H9 (cell line): ENCODE measurements around the gene TMTC3. TPM values are rescaled to one million over a fixed set of nuclear protein-coding genes. Genes with fewer than 3 reads are reported as not detected.

ENCODE experiments used
- DNase-seq: peaks from one replicate; pipeline ENCODE4 v3.0.0-alpha.2; 2017
- H2AFZ ChIP-seq: one replicate; pipeline ENCODE4 v1.6.1; 2013; ENCODE audit warnings: mild to moderate bottlenecking, low read length, control low read depth, moderate library complexity
- H2AK5ac ChIP-seq: 2 replicates; pipeline ENCODE4 v1.6.1; 2013; ENCODE audit warnings: low read length, control low read depth, mixed read lengths; ENCODE audit not compliant: insufficient read length
- H2BK120ac ChIP-seq: one replicate; pipeline ENCODE4 v1.6.1; 2013; ENCODE audit warnings: low read depth, mild to moderate bottlenecking, low read length, control low read depth, inconsistent platforms; ENCODE audit not compliant: poor library complexity, severe bottlenecking
- H2BK12ac ChIP-seq: 2 replicates; pipeline ENCODE4 v1.6.1; 2013; ENCODE audit warnings: low read length, control low read depth, mixed read lengths, low read depth; ENCODE audit not compliant: insufficient read length
- H2BK15ac ChIP-seq: 2 replicates; pipeline ENCODE4 v1.6.1; 2013; ENCODE audit warnings: low read depth, low read length, control low read depth
- H2BK20ac ChIP-seq: one replicate; pipeline ENCODE4 v1.6.1; 2013; ENCODE audit warnings: low read depth, mild to moderate bottlenecking, low read length, control low read depth, inconsistent platforms; ENCODE audit not compliant: poor library complexity, severe bottlenecking
- H2BK5ac ChIP-seq: 2 replicates; pipeline ENCODE4 v1.6.1; 2013; ENCODE audit warnings: low read length, control low read depth, mixed read lengths; ENCODE audit not compliant: insufficient read length
- H3K14ac ChIP-seq: 2 replicates; pipeline ENCODE4 v1.6.1; 2013; ENCODE audit warnings: low read length, control low read depth; ENCODE audit not compliant: insufficient read depth
- H3K18ac ChIP-seq: 2 replicates; pipeline ENCODE4 v1.6.1; 2013; ENCODE audit warnings: low read depth, mild to moderate bottlenecking, mixed read lengths, low read length, control low read depth; ENCODE audit not compliant: insufficient read length
- H3K23ac ChIP-seq: 2 replicates; pipeline ENCODE4 v1.6.1; 2013; ENCODE audit warnings: low read length, control low read depth, mixed read lengths, low read depth; ENCODE audit not compliant: insufficient read length
- H3K23me2 ChIP-seq: 2 replicates; pipeline ENCODE4 v1.6.1; 2013; ENCODE audit warnings: low read depth, mild to moderate bottlenecking, mixed read lengths, low read length, control low read depth; ENCODE audit not compliant: insufficient read length, poor library complexity, severe bottlenecking
- H3K27ac ChIP-seq: 2 replicates; pipeline ENCODE4 v1.5.1; 2013; ENCODE audit warnings: low read length, control low read depth, mixed read lengths, low read depth; ENCODE audit not compliant: insufficient read length
- H3K27me3 ChIP-seq: 2 replicates; pipeline ENCODE4 v1.6.1; 2013; ENCODE audit warnings: low read length, control low read depth, inconsistent platforms; ENCODE audit not compliant: insufficient read depth
- H3K4ac ChIP-seq: 2 replicates; pipeline ENCODE4 v1.6.1; 2013; ENCODE audit warnings: low read depth, mild to moderate bottlenecking, control low read depth, inconsistent platforms, low read length, moderate library complexity
- H3K4me1 ChIP-seq: 2 replicates; pipeline ENCODE4 v1.6.1; 2013; ENCODE audit warnings: low read length, control low read depth, inconsistent platforms; ENCODE audit not compliant: insufficient read depth
- H3K4me2 ChIP-seq: 2 replicates; pipeline ENCODE4 v1.6.1; 2013; ENCODE audit warnings: low read length, control low read depth, mixed read lengths; ENCODE audit not compliant: insufficient read length, insufficient read depth
- H3K56ac ChIP-seq: 2 replicates; pipeline ENCODE4 v1.6.1; 2013; ENCODE audit warnings: low read depth, mild to moderate bottlenecking, mixed read lengths, low read length, control low read depth; ENCODE audit not compliant: insufficient read length
- H3K79me1 ChIP-seq: 2 replicates; pipeline ENCODE4 v1.6.1; 2013; ENCODE audit warnings: low read depth, mild to moderate bottlenecking, moderate library complexity, low read length, control low read depth, inconsistent platforms; ENCODE audit not compliant: insufficient read depth, poor library complexity, severe bottlenecking
- H3K79me2 ChIP-seq: 2 replicates; pipeline ENCODE4 v1.6.1; 2013; ENCODE audit warnings: low read length, control low read depth, inconsistent platforms; ENCODE audit not compliant: insufficient read depth
- H3K9ac ChIP-seq: 2 replicates; pipeline ENCODE4 v1.6.1; 2013; ENCODE audit warnings: low read length, control low read depth, mixed read lengths; ENCODE audit not compliant: insufficient read length; ENCODE audit errors: extremely low read depth
- H3K9me3 ChIP-seq: one replicate; pipeline ENCODE4 v1.6.1; 2013; ENCODE audit warnings: low read depth, low read length, inconsistent platforms; ENCODE audit not compliant: control insufficient read depth
- H3T11ph ChIP-seq: one replicate; pipeline ENCODE4 v1.6.1; 2013; ENCODE audit warnings: mild to moderate bottlenecking, low read length, control low read depth, inconsistent platforms
- H4K20me1 ChIP-seq: one replicate; pipeline ENCODE4 v1.6.1; 2013; ENCODE audit not compliant: control insufficient read depth, insufficient read length, insufficient read depth
- H4K5ac ChIP-seq: 2 replicates; pipeline ENCODE4 v1.6.1; 2013; ENCODE audit warnings: low read depth, mild to moderate bottlenecking, mixed read lengths, low read length, control low read depth; ENCODE audit not compliant: insufficient read length
- H4K8ac ChIP-seq: replicated peaks from 2 replicates; pipeline ENCODE4 v1.6.1; 2013; ENCODE audit warnings: low read length, control low read depth, mixed read lengths, low read depth; ENCODE audit not compliant: insufficient read length
- H4K91ac ChIP-seq: 2 replicates; pipeline ENCODE4 v1.6.1; 2013; ENCODE audit warnings: low read depth, mild to moderate bottlenecking, moderate library complexity, mixed read lengths, low read length, control low read depth; ENCODE audit not compliant: insufficient read length
- H3K27ac Mint-ChIP-seq, 3 experiments: 2 replicates in 2 of 3; 3 replicates in 1 of 3; pipeline ENCODE4 v1.8.0; 2020 to 2021; ENCODE audit warnings: mixed read lengths in 3 of 3, mild to moderate bottlenecking in 1 of 3, moderate library complexity in 1 of 3
- H3K27me3 Mint-ChIP-seq: 2 replicates; pipeline ENCODE4 v1.8.0; 2021; ENCODE audit warnings: low read depth, mild to moderate bottlenecking, moderate library complexity, mixed read lengths
- H3K36me3 Mint-ChIP-seq, 3 experiments: 2 replicates in 2 of 3; 3 replicates in 1 of 3; pipeline ENCODE4 v1.8.0; 2020 to 2021; ENCODE audit warnings: low read depth in 3 of 3, mixed read lengths in 3 of 3; ENCODE audit not compliant: insufficient read depth in 1 of 3
- H3K4me1 Mint-ChIP-seq, 2 experiments: 2 replicates each; pipeline ENCODE4 v1.8.0; 2020; ENCODE audit warnings: mixed read lengths in 2 of 2
- H3K4me3 Mint-ChIP-seq, 2 experiments: 2 replicates in 1 of 2; 3 replicates in 1 of 2; pipeline ENCODE4 v1.8.0; 2020 to 2021; ENCODE audit warnings: mild to moderate bottlenecking in 2 of 2, mixed read lengths in 2 of 2, moderate library complexity in 1 of 2
- H3K9me3 Mint-ChIP-seq, 2 experiments: 2 replicates in 1 of 2; 3 replicates in 1 of 2; pipeline ENCODE4 v1.8.0; 2020; ENCODE audit warnings: mild to moderate bottlenecking in 2 of 2, mixed read lengths in 2 of 2, moderate library complexity in 1 of 2
- CTCF ChIP-seq: fragments of 200-600 bp; sonication (generic); conservative IDR thresholded peaks from 3 replicates; pipeline ENCODE4 v1.8.0; 2021; ENCODE audit warnings: antibody characterized with exemption, mild to moderate bottlenecking
- WGBS: extraction: QIAGEN DNeasy Blood & Tissue Kit; methylation state at CpG from one replicate; pipeline ENCODE4 v1.1.7; 2013; ENCODE audit warnings: missing lambda C conversion rate, low lambda C conversion rate, mixed read lengths; ENCODE audit not compliant: insufficient read length; ENCODE audit errors: extremely low coverage; 5-methylcytosine and 5-hydroxymethylcytosine counted together
- total RNA-seq: library from RNA; stranded (reverse); gene quantifications from 2 replicates; pipeline ENCODE4 v1.2.1, GENCODE V29; 2021

Gene TMTC3
- total RNA-seq, 1 experiment from 2014 or later, result 37.7 TPM

GRCh38 chr12:88207921-88208620 is 66.0 kb downstream of the TMTC3 start:
- H2BK5ac ChIP-seq, result no peak overlapping the region
- H2AFZ ChIP-seq, result no peak overlapping the region
- Mint-ChIP-seq H3K36me3 (peaks cover 15 to 44% (median 26%) of the 10 kb centered on the region in 3 experiments), H3K4me1 (no peaks in the 10 kb centered on the region), H3K4me3 (no peak overlapping the region), H3K27ac (peak overlapping the region in 1 of 3 experiments; percentile 34; a peak in 1 of 7 replicates), H3K27me3 (no peaks in the 10 kb centered on the region; the same call in 1 of the 2 replicates), H3K9me3 (peaks cover 43 to 44% of the 10 kb centered on the region in 2 experiments)
- H4K91ac ChIP-seq, result no peak overlapping the region
- no CpG with 5 or more reads among the region's 4 CpGs for WGBS
- H2AK5ac ChIP-seq, result peak overlapping the region; percentile 50
- no peaks in the 10 kb centered on the region for H3K79me1 ChIP-seq
- no peak overlapping the region for H3K9ac ChIP-seq
- no peak overlapping the region for H2BK15ac ChIP-seq
- no peak overlapping the region for H2BK120ac ChIP-seq
- no peak overlapping the region for H3K14ac ChIP-seq
- TF ChIP-seq CTCF, result no peak
- H3K56ac ChIP-seq, result no peak overlapping the region
- no peak overlapping the region for H4K8ac ChIP-seq
- no peaks in the 10 kb centered on the region for H3K79me2 ChIP-seq
- H3K27me3 ChIP-seq, result no peaks in the 10 kb centered on the region
- H3K23ac ChIP-seq, result no peak overlapping the region
- no peak overlapping the region for H3K18ac ChIP-seq
- H3K4ac ChIP-seq, result no peak overlapping the region
- no peak overlapping the region for H3T11ph ChIP-seq
- no peak overlapping the region for H3K4me2 ChIP-seq
- no peak for DNase-seq
- no peak overlapping the region for H3K27ac ChIP-seq
- no peak overlapping the region for H2BK20ac ChIP-seq
- H4K5ac ChIP-seq, result no peak overlapping the region
- H2BK12ac ChIP-seq, result no peak overlapping the region
- H4K20me1 ChIP-seq, result no peaks in the 10 kb centered on the region
- H3K9me3 ChIP-seq, result peaks cover 11% of the 10 kb centered on the region
- H3K4me1 ChIP-seq, result no peaks in the 10 kb centered on the region
- H3K23me2 ChIP-seq, result no peaks in the 10 kb centered on the region
